Cardiac muscle cell (in vitro differentiated cells and primary cell): Measurements from ENCODE around the gene FRAT2. TPM values are rescaled to one million over a fixed set of nuclear protein-coding genes. Genes with fewer than 3 reads are reported as not detected.

ENCODE experiments used
- DNase-seq, 2 donors: peaks; one replicate each; pipeline versions ENCODE4 v3.0.0 to v3.0.0-alpha.2; 2010 to 2017; ENCODE audit warnings: low read depth in 1 of 2, low spot score in 1 of 2
- H3K27ac ChIP-seq: fragments of 200-600 bp; sonication (generic); 2 replicates; pipeline ENCODE4 v1.5.1; 2016
- H3K27me3 ChIP-seq: fragments of 200-600 bp; sonication (generic); 2 replicates; pipeline ENCODE4 v1.6.0; 2016; ENCODE audit warnings: control low read depth
- H3K36me3 ChIP-seq: fragments of 200-600 bp; sonication (generic); 2 replicates; pipeline ENCODE4 v1.5.1; 2016; ENCODE audit warnings: control low read depth
- H3K4me1 ChIP-seq: fragments of 200-600 bp; sonication (generic); 2 replicates; pipeline ENCODE4 v1.8.1; 2017; ENCODE audit warnings: low read depth, mild to moderate bottlenecking, mixed run types
- H3K4me3 ChIP-seq: fragments of 200-600 bp; sonication (generic); 2 replicates; pipeline ENCODE4 v1.5.1; 2016; ENCODE audit warnings: mild to moderate bottlenecking
- H3K9me3 ChIP-seq: fragments of 200-600 bp; sonication (generic); 2 replicates; pipeline ENCODE4 v1.5.1; 2017; ENCODE audit warnings: low read depth, mild to moderate bottlenecking, control low read depth
- polyA plus RNA-seq: library from polyadenylated mRNA; unstranded; fragments of >200 nt; fragmentation: Nextera tagmentation; extraction: Ambion mirVana; gene quantifications from 2 replicates; pipeline ENCODE4 v1.2.1, GENCODE V29; 2016
- total RNA-seq: library from RNA; depleted of rRNA; stranded (reverse); fragments of >200 nt; gene quantifications from 2 replicates; pipeline ENCODE4 v1.2.3, GENCODE V29; 2016
- TF ChIP-seq, protein P1 (sequence below): IDR thresholded peaks from 2 replicates; pipeline ENCODE4 v1.5.1; 2012; ENCODE audit warnings: low read depth, mild to moderate bottlenecking, low read length

Gene FRAT2
- total and polyA plus RNA-seq, 2 experiments from 2014 or later: 30.1 to 30.6 TPM

DNA sequence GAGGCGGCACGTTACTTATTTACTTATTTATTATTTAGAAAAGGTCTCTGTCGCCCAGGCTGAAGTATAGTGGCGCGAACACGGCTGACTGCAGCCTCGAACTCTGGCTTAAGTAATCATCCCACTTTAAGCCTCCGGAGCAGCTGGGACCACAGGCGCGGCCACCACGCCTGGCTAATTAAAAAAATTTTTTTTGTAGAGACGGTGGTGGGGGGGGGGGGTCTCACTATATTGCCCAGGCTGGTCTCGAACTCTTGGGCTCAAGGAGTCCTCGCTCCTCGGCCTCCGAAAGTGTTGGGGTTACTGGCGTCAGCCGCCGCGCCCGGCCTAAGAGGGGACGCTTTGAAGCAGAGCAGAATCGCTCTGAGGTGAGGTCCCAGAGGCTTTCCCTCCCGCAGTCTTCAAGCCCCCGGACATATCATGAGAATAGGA lies 675 bp upstream of the FRAT2 start:
- Histone ChIP-seq H3K27me3 (no peaks in the 10 kb centered on the region), H3K4me3 (peak overlapping the region; percentile 87), H3K4me1 (peaks cover 19% of the 10 kb centered on the region), H3K9me3 (no peaks in the 10 kb centered on the region), H3K27ac (peak overlapping the region; percentile 95), H3K36me3 (no peaks in the 10 kb centered on the region)
- DNase-seq: no peak
- TF ChIP-seq, protein P1, sequence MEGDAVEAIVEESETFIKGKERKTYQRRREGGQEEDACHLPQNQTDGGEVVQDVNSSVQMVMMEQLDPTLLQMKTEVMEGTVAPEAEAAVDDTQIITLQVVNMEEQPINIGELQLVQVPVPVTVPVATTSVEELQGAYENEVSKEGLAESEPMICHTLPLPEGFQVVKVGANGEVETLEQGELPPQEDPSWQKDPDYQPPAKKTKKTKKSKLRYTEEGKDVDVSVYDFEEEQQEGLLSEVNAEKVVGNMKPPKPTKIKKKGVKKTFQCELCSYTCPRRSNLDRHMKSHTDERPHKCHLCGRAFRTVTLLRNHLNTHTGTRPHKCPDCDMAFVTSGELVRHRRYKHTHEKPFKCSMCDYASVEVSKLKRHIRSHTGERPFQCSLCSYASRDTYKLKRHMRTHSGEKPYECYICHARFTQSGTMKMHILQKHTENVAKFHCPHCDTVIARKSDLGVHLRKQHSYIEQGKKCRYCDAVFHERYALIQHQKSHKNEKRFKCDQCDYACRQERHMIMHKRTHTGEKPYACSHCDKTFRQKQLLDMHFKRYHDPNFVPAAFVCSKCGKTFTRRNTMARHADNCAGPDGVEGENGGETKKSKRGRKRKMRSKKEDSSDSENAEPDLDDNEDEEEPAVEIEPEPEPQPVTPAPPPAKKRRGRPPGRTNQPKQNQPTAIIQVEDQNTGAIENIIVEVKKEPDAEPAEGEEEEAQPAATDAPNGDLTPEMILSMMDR: no peak

GRCh38 chr10:97333601-97334369 lies 744 bp downstream of the FRAT2 start:
- no peaks in the 10 kb centered on the region for H3K9me3 ChIP-seq
- H3K36me3 ChIP-seq: no peaks in the 10 kb centered on the region
- TF ChIP-seq, protein P1: no peak
- H3K27me3 ChIP-seq: no peaks in the 10 kb centered on the region
- peak overlapping the region; percentile 87 for H3K4me3 ChIP-seq
- peaks cover 32% of the 10 kb centered on the region for H3K4me1 ChIP-seq
- H3K27ac ChIP-seq: peak overlapping the region; percentile 95
- peak; percentile 52 to 62 for DNase-seq

- Histone ChIP-seq H3K27me3 (no peaks in the 10 kb centered on the region), H3K27ac (peak overlapping the region; percentile 80), H3K4me3 (peak overlapping the region; percentile 87), H3K36me3 (no peaks in the 10 kb centered on the region), H3K4me1 (peaks cover 37% of the 10 kb centered on the region), H3K9me3 (no peaks in the 10 kb centered on the region)
- DNase-seq: peak; percentile 56 to 61
- TF ChIP-seq, protein P1: no peak
Measured at GRCh38 chr10:97333351-97333600, 1.3 kb downstream of the FRAT2 start.

DNA sequence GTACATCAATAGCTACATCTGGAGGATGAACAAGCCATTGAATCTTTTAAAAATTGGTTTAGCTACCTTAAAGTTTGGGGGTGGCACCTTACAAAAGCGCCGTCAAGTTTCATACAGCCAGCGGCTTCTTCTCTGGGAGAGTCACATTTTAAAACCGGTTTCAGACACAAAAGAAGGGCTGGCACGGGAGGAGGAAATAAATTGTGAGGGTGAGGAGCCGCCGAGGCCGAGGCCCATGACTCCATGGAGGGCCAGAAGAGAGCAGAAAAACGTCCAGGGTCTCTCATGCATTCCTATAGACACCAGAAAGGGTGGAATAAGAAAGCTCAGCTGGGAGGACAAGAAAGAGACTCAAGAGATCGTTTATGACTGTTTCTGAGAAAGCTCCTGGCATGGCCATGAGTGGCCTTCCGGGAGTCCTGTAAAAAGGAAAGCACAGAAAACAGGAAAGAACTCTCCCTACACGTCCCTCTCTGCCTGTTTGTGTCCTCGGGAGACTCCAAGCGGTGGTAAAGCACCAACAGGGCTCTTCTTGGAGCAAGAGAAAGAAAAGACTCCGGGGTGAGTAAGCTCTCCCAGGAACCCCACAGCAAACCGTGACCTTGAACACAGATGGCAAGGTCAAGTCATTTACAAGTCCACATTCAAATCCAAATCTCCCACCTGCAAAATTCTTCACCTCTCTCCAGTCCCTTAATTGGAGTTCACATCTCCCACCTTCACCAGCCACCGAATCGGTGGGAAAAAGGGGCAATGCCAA lies 1.8 kb downstream of the FRAT2 start:
- Histone ChIP-seq H3K9me3 (no peaks in the 10 kb centered on the region), H3K27me3 (no peaks in the 10 kb centered on the region), H3K36me3 (no peaks in the 10 kb centered on the region), H3K4me1 (peaks cover 42% of the 10 kb centered on the region), H3K27ac (peak overlapping the region; percentile 80), H3K4me3 (peak overlapping the region; percentile 87)
- peak; percentile 73 to 83 for DNase-seq
- TF ChIP-seq, protein P1: peak; percentile 52

GRCh38 chr10:97331153-97331703 lies 3.3 kb downstream of the FRAT2 start:
- Histone ChIP-seq H3K9me3 (no peaks in the 10 kb centered on the region), H3K36me3 (no peaks in the 10 kb centered on the region), H3K27ac (no peak overlapping the region), H3K4me1 (peaks cover 39% of the 10 kb centered on the region), H3K27me3 (no peaks in the 10 kb centered on the region), H3K4me3 (peak overlapping the region; percentile 87)
- TF ChIP-seq, protein P1: no peak
- no peak for DNase-seq
